K562 (cell line): ENCODE results near the gene ZNF865. TPM values are rescaled to one million over a fixed set of nuclear protein-coding genes. Genes with fewer than 3 reads are reported as not detected.

Experiments
- ATAC-seq: fragments of 200-7000 bp; cut with Tn5 transposase; 3 replicates; pipeline ENCODE4 v1.9.1; 2020; ENCODE audit warnings: moderate library complexity
- BruUV-seq: library from RNA; stranded (reverse); fragments of 400-500 nt; replicated peaks from 2 replicates; lab custom pipeline; 2021; lab: Mats Ljungman, UMichigan
- CTCF ChIA-PET: fragments of 300-600 bp; formaldehyde crosslinking; extraction: SDS; loops from one replicate; lab custom pipeline; 2021; ENCODE audit warnings: low intra/inter-chr PET ratio; lab: Yijun Ruan, JAX
- POLR2A ChIA-PET: fragments of 300-600, 350-650 bp; sonication (Branson Sonifier 250); formaldehyde crosslinking; extraction: SDS; loops from one replicate; lab custom pipeline; 2021; ENCODE audit warnings: antibody characterized with exemption, inconsistent platforms; lab: Yijun Ruan, JAX
- DNase-seq, 4 experiments: peaks; one replicate each; pipeline versions ENCODE4 v3.0.0 to v3.0.0-alpha.2; 2011 to 2018; ENCODE audit warnings: low spot score in 3 of 4, mixed read lengths in 3 of 4; ENCODE audit errors: extremely low read depth in 1 of 4
- FAIRE-seq: peaks from 2 replicates; lab custom pipeline; 2011; peaks lifted over from hg19 to GRCh38; lab: Jason Lieb, UNC
- H2AFZ ChIP-seq: 2 replicates; pipeline ENCODE4 v1.6.0; 2011; ENCODE audit warnings: low read depth, low read length, control low read depth, inconsistent platforms
- H3K27ac ChIP-seq: fragments of 200-600 bp; 3 replicates; pipeline ENCODE4 v1.8.0; 2011; ENCODE audit warnings: low read depth, mild to moderate bottlenecking, control low read depth, inconsistent platforms, low read length, moderate library complexity, mixed read lengths; ENCODE audit errors: extremely low read depth
- H3K27me3 ChIP-seq, 2 experiments: fragments of 300-600 bp in 1 of 2; 2 replicates in 1 of 2; 3 replicates in 1 of 2; pipeline versions ENCODE4 v1.6.0 to v1.8.0; 2011; ENCODE audit warnings: inconsistent platforms in 2 of 2, low read length in 2 of 2, mild to moderate bottlenecking in 1 of 2, mixed read lengths in 1 of 2, moderate library complexity in 1 of 2; ENCODE audit not compliant: control insufficient read depth in 2 of 2, insufficient read depth in 2 of 2
- H3K36me3 ChIP-seq: fragments of 300-600 bp; 3 replicates; pipeline ENCODE4 v1.8.0; 2011; ENCODE audit warnings: mild to moderate bottlenecking, low read length, inconsistent platforms; ENCODE audit not compliant: control insufficient read depth, insufficient read depth
- H3K4me1 ChIP-seq, 2 experiments: fragments of 200-600 bp in 1 of 2; replicated peaks in 1 of 2; 2 replicates in 1 of 2; 3 replicates in 1 of 2; pipeline versions ENCODE4 v1.5.1 to v1.8.0; 2011; ENCODE audit warnings: inconsistent platforms in 2 of 2, low read length in 2 of 2, mild to moderate bottlenecking in 1 of 2, mixed read lengths in 1 of 2, moderate library complexity in 1 of 2; ENCODE audit not compliant: control insufficient read depth in 2 of 2, insufficient read depth in 2 of 2
- H3K4me2 ChIP-seq: 2 replicates; pipeline ENCODE4 v1.6.1; 2011; ENCODE audit warnings: low read length, control low read depth, inconsistent platforms, mixed read lengths; ENCODE audit not compliant: insufficient read depth
- H3K4me3 ChIP-seq: fragments of 200-600 bp; sonication (generic), shearing (Covaris generic); 2 replicates; pipeline ENCODE4 v1.5.1; 2016; ENCODE audit warnings: control low read depth, inconsistent platforms
- H3K79me2 ChIP-seq: fragments of 200-600 bp; 3 replicates; pipeline ENCODE4 v1.8.0; 2011; ENCODE audit warnings: low read length, inconsistent platforms; ENCODE audit not compliant: control insufficient read depth, insufficient read depth
- H3K9ac ChIP-seq, 2 experiments: 2 replicates each; pipeline versions ENCODE4 v1.6.0 to v1.6.1; 2011; ENCODE audit warnings: low read depth in 2 of 2, low read length in 2 of 2, control low read depth in 1 of 2, inconsistent platforms in 1 of 2, mild to moderate bottlenecking in 1 of 2, mixed read lengths in 1 of 2; ENCODE audit not compliant: insufficient read depth in 1 of 2
- H3K9me1 ChIP-seq: one replicate; pipeline ENCODE4 v1.6.0; 2011; ENCODE audit warnings: inconsistent platforms, mild to moderate bottlenecking, low read length, moderate library complexity; ENCODE audit not compliant: control insufficient read depth, insufficient read depth
- H3K9me3 ChIP-seq: replicated peaks from 2 replicates; pipeline ENCODE4 v1.5.1; 2011; ENCODE audit warnings: low read depth, low read length, inconsistent platforms; ENCODE audit not compliant: control insufficient read depth, insufficient read depth
- H4K20me1 ChIP-seq: replicated peaks from 2 replicates; pipeline ENCODE4 v1.6.1; 2011; ENCODE audit warnings: low read length, inconsistent platforms, mixed read lengths; ENCODE audit not compliant: control insufficient read depth, insufficient read depth
- ARHGAP35 ChIP-seq: fragments of 450-650 bp; IDR thresholded peaks from 2 replicates; pipeline ENCODE4 v1.6.1; 2018; ENCODE audit not compliant: partially characterized antibody
- HNRNPLL ChIP-seq: fragments of 200-400 bp; formaldehyde crosslinking; IDR thresholded peaks from 2 replicates; pipeline ENCODE4 v1.6.1; 2017; ENCODE audit warnings: low read length, low read depth, mild to moderate bottlenecking; ENCODE audit not compliant: poor library complexity, severe bottlenecking
- POLR2A ChIP-seq: fragments of 450-650 bp; conservative IDR thresholded peaks from 2 replicates; pipeline ENCODE4 v1.6.1; 2016
- POLR2B ChIP-seq: fragments of 450-650 bp; IDR thresholded peaks from 2 replicates; pipeline ENCODE4 v1.6.1; 2018; ENCODE audit warnings: low read depth; ENCODE audit not compliant: partially characterized antibody
- RBFOX2 ChIP-seq: fragments of 200-400 bp; formaldehyde crosslinking; IDR thresholded peaks from 2 replicates; pipeline ENCODE4 v1.6.1; 2017; ENCODE audit warnings: low read depth, mild to moderate bottlenecking, low read length, moderate library complexity
- RBM39 ChIP-seq: fragments of 200-400 bp; formaldehyde crosslinking; optimal IDR thresholded peaks from 2 replicates; pipeline ENCODE3; 2018; ENCODE audit warnings: low read depth, low read length
- TRIM28 ChIP-seq: fragments of 450-650 bp; IDR thresholded peaks from 2 replicates; pipeline ENCODE4 v1.6.1; 2017
- U2AF2 ChIP-seq: fragments of 200-400 bp; formaldehyde crosslinking; optimal IDR thresholded peaks from 2 replicates; pipeline ENCODE3; 2017; ENCODE audit warnings: low read depth, mild to moderate bottlenecking, low read length
- ZNF212 ChIP-seq: fragments of 450-650 bp; formaldehyde crosslinking; IDR thresholded peaks from 2 replicates; pipeline ENCODE4 v1.4.0; 2020; ENCODE audit warnings: mild to moderate bottlenecking
- WGBS: fragments of 100-300 bp; shearing (Covaris generic); methylation state at CpG from one replicate; pipeline ENCODE4 v1.1.6; 2016; ENCODE audit warnings: low coverage, mixed read lengths; ENCODE audit not compliant: insufficient coverage; ENCODE audit errors: missing lambda C conversion rate; 5-methylcytosine and 5-hydroxymethylcytosine counted together
- in situ Hi-C: fragments of 300-500 bp; cut with MboI; formaldehyde crosslinking; loops from 4 replicates; pipeline ENCODE4 v1.15.0; 2018; ENCODE audit warnings: inconsistent platforms, mixed read lengths
- intact Hi-C: fragments of 100-400 bp; cut with micrococcal nuclease; formaldehyde crosslinking; loops from 2 replicates; pipeline ENCODE4 v1.14.2; 2022
- polyA plus RNA-seq, 8 experiments: library from polyadenylated mRNA; depleted of rRNA in 4 of 8; stranded (reverse) in 5 of 8; unstranded in 3 of 8; fragments of >200 nt; fragmentation: Nextera tagmentation in 2 of 8; fragmentation: Illumina TruSeq in 1 of 8; extraction: Ambion mirVana in 2 of 8; extraction: Trizol in 1 of 8; gene quantifications; 2 replicates each; pipeline versions ENCODE4 v1.2.1 to v1.2.3, GENCODE V29; 2011 to 2014; ENCODE audit warnings: inconsistent platforms in 1 of 8, missing spikeins in 1 of 8
- total RNA-seq, 7 experiments: library from RNA; depleted of rRNA in 6 of 7; stranded (reverse); fragments of >200 nt in 6 of 7; fragmentation: Illumina TruSeq in 2 of 7; extraction: Trizol in 2 of 7; gene quantifications; 2 replicates each; pipeline versions ENCODE4 v1.2.1 to v1.2.3, GENCODE V29; 2011 to 2021; ENCODE audit warnings: low replicate concordance in 1 of 7
- TF ChIP-seq, protein P1 (sequence below): sonication (generic); formaldehyde crosslinking; IDR thresholded peaks from 2 replicates; pipeline ENCODE4 v1.8.0; 2022; ENCODE audit warnings: missing genetic modification reagents, mild to moderate bottlenecking, moderate library complexity, borderline replicate concordance
- TF ChIP-seq, protein P2 (sequence below): sonication (generic); formaldehyde crosslinking; IDR thresholded peaks from 2 replicates; pipeline ENCODE4 v1.8.1; 2023; ENCODE audit warnings: mild to moderate bottlenecking, missing genetic modification reagents
- TF ChIP-seq, protein P3 (sequence below): sonication (generic); formaldehyde crosslinking; IDR thresholded peaks from 2 replicates; pipeline ENCODE4 v1.5.0; 2020; ENCODE audit warnings: missing genetic modification reagents
- TF ChIP-seq, protein P4 (sequence below), 2 experiments: IDR thresholded peaks; 2 replicates each; pipeline ENCODE4 v1.6.1; 2012; ENCODE audit warnings: improper control_type of control experiment in 2 of 2, low read depth in 2 of 2, low read length in 2 of 2, borderline replicate concordance in 1 of 2

ZNF865 gene
- total and polyA plus RNA-seq, 9 of the 15 experiments (the other 6 are each of a cell fraction or from before 2014, with no cell fraction given): 0.40 to 18.8 (median 1.6) TPM; not detected in 2

DNA sequence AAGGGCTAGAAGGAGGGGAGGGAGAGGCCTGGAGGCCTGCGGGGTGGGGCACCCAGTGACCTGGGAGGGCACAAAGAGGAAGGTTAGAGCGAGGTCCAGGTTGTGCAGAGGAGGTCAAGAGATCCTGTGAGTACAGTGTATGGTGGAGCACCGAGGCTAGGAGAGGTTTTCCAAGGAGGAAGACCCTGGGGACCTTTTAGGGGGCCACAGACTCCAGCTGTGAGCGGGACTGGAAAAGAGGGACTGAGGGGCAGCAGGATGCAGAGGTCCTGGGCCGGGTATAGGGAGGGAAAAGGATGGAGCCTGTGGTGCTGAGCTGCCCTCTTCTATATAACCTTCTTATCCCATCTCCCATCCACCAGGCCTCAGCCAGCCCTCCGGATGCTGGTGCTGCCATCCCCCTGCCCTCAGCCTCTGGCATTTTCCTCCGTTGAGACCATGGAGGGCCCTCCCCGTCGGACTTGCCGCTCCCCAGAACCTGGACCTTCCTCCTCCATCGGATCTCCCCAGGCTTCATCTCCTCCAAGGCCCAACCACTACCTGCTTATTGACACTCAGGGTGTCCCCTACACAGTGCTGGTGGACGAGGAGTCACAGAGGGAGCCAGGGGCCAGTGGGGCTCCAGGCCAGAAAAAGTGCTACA is 38.9 kb downstream of the ZNF865 start:
- H2AFZ ChIP-seq: no peak overlapping the region
- H3K4me3 ChIP-seq: peak overlapping the region; percentile 94
- H3K27me3 ChIP-seq: no peaks in the 10 kb centered on the region
- ChIA-PET CTCF (interaction anchor here (1.0 kb wide), 1 partner anchor 10 kb away, joined by 3 read pairs; no protein-coding TSS in a partner anchor), POLR2A (no interaction called here)
- peaks cover 26% of the 10 kb centered on the region; the same call in 2 of the 3 replicates for H3K36me3 ChIP-seq
- intact Hi-C loops: no loop called here
- BruUV-seq: no TSS peak
- H3K9me1 ChIP-seq: no peaks in the 10 kb centered on the region
- no peaks in the 10 kb centered on the region for H4K20me1 ChIP-seq
- peaks cover 79% of the 10 kb centered on the region for H3K79me2 ChIP-seq
- TF ChIP-seq ZNF212 (CRISPR knock-in tag) (no peak), U2AF2 (no peak), RBFOX2 (peak; percentile 31; the same call in 1 of the 2 replicates), POLR2A (peak; percentile 25; the same call in 1 of the 2 replicates), POLR2B (no peak), ARHGAP35 (no peak), HNRNPLL (peak; percentile 9), TRIM28 (no peak), RBM39 (peak; percentile 70)
- TF ChIP-seq, protein P1, sequence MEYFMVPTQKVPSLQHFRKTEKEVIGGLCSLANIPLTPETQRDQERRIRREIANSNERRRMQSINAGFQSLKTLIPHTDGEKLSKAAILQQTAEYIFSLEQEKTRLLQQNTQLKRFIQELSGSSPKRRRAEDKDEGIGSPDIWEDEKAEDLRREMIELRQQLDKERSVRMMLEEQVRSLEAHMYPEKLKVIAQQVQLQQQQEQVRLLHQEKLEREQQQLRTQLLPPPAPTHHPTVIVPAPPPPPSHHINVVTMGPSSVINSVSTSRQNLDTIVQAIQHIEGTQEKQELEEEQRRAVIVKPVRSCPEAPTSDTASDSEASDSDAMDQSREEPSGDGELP (CRISPR knock-in tag): peak; percentile 7; the same call in 1 of the 2 replicates
- TF ChIP-seq, protein P2, sequence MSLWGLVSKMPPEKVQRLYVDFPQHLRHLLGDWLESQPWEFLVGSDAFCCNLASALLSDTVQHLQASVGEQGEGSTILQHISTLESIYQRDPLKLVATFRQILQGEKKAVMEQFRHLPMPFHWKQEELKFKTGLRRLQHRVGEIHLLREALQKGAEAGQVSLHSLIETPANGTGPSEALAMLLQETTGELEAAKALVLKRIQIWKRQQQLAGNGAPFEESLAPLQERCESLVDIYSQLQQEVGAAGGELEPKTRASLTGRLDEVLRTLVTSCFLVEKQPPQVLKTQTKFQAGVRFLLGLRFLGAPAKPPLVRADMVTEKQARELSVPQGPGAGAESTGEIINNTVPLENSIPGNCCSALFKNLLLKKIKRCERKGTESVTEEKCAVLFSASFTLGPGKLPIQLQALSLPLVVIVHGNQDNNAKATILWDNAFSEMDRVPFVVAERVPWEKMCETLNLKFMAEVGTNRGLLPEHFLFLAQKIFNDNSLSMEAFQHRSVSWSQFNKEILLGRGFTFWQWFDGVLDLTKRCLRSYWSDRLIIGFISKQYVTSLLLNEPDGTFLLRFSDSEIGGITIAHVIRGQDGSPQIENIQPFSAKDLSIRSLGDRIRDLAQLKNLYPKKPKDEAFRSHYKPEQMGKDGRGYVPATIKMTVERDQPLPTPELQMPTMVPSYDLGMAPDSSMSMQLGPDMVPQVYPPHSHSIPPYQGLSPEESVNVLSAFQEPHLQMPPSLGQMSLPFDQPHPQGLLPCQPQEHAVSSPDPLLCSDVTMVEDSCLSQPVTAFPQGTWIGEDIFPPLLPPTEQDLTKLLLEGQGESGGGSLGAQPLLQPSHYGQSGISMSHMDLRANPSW (CRISPR knock-in tag): no peak
- TF ChIP-seq, protein P3, sequence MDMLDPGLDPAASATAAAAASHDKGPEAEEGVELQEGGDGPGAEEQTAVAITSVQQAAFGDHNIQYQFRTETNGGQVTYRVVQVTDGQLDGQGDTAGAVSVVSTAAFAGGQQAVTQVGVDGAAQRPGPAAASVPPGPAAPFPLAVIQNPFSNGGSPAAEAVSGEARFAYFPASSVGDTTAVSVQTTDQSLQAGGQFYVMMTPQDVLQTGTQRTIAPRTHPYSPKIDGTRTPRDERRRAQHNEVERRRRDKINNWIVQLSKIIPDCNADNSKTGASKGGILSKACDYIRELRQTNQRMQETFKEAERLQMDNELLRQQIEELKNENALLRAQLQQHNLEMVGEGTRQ: no peak
- TF ChIP-seq, protein P4, sequence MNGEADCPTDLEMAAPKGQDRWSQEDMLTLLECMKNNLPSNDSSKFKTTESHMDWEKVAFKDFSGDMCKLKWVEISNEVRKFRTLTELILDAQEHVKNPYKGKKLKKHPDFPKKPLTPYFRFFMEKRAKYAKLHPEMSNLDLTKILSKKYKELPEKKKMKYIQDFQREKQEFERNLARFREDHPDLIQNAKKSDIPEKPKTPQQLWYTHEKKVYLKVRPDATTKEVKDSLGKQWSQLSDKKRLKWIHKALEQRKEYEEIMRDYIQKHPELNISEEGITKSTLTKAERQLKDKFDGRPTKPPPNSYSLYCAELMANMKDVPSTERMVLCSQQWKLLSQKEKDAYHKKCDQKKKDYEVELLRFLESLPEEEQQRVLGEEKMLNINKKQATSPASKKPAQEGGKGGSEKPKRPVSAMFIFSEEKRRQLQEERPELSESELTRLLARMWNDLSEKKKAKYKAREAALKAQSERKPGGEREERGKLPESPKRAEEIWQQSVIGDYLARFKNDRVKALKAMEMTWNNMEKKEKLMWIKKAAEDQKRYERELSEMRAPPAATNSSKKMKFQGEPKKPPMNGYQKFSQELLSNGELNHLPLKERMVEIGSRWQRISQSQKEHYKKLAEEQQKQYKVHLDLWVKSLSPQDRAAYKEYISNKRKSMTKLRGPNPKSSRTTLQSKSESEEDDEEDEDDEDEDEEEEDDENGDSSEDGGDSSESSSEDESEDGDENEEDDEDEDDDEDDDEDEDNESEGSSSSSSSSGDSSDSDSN (IDR thresholded peaks at IDR 0.05; ENCODE audit: borderline replicate concordance in 1 of 2, low read depth in 2 of 2, low read length in 2 of 2): no peak
- DNase-seq (no peak), FAIRE-seq (no peak), ATAC-seq (no peak)
- no peaks in the 10 kb centered on the region for H3K9me3 ChIP-seq
- in situ Hi-C loops: loop anchor here (25.0 kb wide), 2 partner anchors 507 to 668 kb away; partner anchors contain the start of genes TNNT1 and ZSCAN5A
- 33% methylated on average over 12 of the region's 12 CpGs for WGBS
- peak overlapping the region; percentile 88 to 98 for H3K9ac ChIP-seq
- peak overlapping the region; percentile 90 for H3K4me2 ChIP-seq
- H3K27ac ChIP-seq: peak overlapping the region; percentile 74
- H3K4me1 ChIP-seq: peaks cover 45 to 78% of the 10 kb centered on the region in 2 experiments
